ENCODE data around the gene OMG.
"Not testable (repeated sequence)": the region's sequence is repeated elsewhere in the genome, so short reads cannot be mapped to it uniquely, and the experiment has no call there.

OMG gene, protein sequence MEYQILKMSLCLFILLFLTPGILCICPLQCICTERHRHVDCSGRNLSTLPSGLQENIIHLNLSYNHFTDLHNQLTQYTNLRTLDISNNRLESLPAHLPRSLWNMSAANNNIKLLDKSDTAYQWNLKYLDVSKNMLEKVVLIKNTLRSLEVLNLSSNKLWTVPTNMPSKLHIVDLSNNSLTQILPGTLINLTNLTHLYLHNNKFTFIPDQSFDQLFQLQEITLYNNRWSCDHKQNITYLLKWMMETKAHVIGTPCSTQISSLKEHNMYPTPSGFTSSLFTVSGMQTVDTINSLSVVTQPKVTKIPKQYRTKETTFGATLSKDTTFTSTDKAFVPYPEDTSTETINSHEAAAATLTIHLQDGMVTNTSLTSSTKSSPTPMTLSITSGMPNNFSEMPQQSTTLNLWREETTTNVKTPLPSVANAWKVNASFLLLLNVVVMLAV

DNA sequence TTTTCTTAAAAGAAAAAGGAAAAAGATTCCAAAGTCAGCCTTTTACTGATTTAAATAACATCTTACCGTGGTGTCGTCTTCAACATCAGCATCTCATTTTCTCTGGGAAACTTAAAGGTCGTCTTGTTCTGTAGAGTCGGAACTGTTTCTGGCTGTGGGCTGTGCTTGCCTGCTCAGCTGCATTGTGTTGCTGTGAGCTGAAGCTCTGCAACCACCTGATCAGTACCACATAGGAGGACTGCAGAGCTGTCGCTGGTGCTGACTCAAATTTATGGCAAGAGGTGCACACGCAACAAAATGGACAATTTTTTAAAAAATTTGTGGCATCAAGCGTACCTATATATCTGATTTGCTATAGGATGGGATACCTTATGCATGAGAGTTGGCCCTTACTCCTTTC is at the start of gene OMG:
Gene OMG (minus strand): TSS at position 150 of the 400 bp plus-strand sequence. CDS start 908 bp downstream, outside the sequence.
- DNase-seq (ENCODE audit: low read depth) = no peak

DNA sequence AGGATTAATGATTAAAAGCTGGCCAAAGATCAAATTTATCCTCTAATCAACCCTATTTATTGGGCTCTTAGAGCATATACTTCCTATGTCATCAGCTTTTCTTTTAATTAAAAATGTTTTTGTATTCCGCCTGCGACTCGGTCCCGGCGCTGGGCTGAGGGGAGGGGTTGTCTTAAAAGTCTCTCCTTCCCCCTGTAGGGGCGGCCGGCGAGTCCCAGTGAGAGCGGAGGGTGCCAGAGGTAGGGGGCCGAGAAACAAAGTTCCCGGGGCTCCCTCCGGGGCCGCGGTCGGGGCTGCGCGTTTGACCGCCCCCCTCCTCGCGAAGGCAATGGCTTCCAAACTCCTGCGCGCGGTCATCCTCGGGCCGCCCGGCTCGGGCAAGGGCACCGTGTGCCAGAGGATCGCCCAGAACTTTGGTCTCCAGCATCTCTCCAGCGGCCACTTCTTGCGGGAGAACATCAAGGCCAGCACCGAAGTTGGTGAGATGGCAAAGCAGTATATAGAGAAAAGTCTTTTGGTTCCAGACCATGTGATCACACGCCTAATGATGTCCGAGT is 48.2 kb upstream of the OMG start:
- DNase-seq (ENCODE audit: low read depth) = not testable (repeated sequence)

DNA sequence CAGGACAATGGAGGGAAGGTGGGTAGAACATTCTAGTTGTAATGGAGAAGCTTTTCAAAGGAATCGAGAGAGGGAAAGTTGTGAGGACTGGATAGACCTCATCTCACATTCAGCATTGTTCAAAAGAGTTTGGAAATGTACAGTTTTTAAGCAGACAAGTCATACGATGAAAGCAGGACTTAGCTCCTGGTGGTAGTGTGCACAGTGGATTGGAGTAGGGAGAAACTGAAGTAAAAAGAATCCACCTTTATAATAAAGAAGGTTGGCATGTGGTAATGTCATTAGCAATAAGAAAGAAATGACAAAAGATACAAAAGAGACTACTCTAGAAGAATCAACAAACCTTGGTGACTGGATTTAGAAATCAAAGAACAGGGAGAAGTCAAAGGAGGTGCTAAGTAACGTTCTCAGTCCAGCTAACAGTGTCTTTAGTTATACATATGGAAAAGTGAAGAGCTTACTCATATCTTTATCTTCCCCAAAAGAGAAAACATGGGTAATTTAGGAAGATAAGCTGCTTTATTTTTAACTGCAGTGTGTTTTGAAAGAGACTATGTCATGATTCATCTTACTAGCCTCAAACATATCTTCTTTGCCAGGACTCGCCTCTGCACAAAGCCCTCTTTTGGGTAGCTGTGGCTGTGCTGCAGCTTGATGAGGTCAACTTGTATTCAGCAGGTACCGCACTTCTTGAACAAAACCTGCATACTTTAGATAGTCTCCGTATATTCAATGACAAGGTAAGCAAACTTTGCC is 43.0 kb upstream of the OMG start:
- no peak for DNase-seq (ENCODE audit: low read depth)

DNA sequence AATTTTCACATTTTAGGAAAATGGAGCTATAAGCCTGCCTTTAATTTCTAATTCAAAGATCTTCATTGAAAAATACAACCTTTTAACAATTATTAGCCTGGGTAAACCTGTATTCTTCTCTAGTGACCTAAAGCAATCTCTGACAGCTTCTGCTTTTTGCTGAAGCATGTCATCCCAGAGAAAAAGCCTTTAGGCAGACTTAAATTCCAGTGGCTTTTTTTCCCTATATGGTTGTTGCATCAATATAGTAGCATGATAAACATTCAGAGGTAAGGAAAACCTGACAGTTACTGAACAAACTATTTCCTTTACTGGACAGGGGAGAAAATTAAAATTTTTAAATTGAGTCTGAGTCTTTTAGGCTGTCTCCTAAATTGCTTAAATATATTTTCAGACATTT is 32.2 kb upstream of the OMG start:
- DNase-seq (ENCODE audit: low read depth) = no peak

DNA sequence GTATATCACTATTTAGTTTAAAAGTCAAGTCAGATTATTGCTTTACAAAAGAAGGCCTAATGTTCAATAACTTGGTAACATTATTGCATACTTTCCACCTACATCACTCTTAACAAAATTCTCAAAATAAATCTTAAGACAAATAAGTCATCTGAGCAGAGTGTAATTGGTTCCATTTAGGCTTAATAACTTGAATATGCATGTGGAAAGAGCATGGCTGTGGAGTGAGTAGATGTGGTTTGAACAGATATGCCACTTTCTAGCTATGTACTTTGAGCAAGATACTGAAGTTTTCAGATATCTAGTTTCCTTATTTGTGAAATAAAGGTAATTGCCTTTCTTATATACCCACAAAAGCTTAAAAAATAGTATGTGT is 31.1 kb upstream of the OMG start:
- no peak for DNase-seq (ENCODE audit: low read depth)

DNA sequence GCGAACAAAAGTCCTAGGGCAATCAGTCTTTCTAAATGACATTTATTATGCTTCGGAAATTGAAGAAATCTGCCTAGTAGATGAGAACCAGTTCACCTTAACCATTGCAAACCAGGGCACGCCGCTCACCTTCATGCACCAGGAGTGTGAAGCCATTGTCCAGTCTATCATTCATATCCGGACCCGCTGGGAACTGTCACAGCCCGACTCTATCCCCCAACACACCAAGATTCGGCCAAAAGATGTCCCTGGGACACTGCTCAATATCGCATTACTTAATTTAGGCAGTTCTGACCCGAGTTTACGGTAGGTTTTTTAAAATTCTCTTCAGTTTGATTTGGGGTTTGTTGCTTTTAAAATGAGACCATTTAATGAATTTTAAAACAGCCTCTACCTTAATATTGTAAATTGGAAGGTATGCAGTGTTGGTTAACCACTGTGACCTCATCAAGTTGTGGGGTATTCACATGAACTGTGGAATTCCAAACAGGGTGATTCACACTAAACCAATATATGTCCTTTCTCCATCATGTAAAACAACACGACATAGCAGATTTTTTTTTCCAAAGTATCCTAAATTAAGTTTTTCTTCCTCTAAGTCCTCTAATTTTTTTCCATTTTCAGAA is 30.6 kb upstream of the OMG start:
- DNase-seq (ENCODE audit: low read depth) = no peak

DNA sequence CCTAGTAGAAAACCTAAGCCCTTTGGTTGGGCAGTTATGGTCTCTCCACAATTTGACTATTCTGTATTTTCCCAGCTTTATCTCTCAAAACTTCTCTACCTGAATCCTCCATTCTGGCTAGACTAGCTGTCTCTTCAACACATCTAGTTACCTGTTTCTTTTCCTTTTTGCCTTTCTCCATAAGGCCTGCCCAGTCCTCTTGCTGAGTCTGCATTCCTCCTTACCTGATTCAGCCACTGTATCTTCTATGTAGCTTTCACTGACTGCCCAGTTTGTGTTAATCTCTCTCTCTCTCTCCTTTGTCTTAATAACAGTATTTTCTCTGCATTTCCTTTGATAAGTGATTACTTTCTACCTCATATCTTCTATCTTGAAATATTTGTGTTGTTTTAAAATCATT is 26.5 kb upstream of the OMG start:
- DNase-seq (ENCODE audit: low read depth) = no peak

DNA sequence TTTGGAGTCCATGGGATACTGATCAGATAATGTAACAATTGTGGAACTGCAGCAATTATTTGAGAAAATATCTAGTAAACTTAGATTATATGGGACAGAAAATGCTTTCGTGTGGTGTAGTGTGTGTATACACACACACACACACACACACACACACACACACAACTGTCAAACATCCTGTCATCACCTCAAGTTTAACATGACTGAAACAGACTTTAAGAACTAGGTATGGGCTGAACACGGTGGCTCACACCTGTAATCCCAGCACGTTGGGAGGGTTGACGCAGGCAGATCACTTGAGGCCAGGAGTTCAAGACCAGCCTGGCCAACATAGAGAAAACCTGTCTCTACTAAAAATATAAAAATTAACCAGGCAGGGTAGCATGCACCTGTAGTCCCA is 24.9 kb upstream of the OMG start:
- no peak for DNase-seq (ENCODE audit: low read depth)

DNA sequence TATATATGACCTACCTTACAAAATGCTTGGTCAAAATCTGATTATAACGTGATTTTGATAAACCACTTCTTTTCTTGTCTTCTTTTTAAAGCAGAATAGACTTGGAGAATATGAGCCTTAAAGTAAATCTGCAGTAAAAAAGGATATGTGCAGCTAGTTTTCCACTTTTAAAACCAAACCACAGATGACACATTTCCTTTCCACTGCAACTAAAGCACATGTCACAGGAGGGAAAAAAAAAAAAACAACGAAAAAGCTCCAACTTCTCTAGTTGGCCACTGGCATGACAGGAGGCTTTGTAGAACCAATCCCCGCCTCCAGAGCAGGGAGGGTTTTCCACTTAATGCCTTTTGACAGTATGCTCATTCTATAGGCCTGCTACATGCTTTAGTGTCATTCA is 24.4 kb upstream of the OMG start, which contains the start of gene EVI2A:
Gene EVI2A (minus strand): TSS at position 142 of the 400 bp plus-strand sequence. CDS start 2,609 bp downstream, outside the sequence.
- DNase-seq (ENCODE audit: low read depth) = peak; percentile 75

DNA sequence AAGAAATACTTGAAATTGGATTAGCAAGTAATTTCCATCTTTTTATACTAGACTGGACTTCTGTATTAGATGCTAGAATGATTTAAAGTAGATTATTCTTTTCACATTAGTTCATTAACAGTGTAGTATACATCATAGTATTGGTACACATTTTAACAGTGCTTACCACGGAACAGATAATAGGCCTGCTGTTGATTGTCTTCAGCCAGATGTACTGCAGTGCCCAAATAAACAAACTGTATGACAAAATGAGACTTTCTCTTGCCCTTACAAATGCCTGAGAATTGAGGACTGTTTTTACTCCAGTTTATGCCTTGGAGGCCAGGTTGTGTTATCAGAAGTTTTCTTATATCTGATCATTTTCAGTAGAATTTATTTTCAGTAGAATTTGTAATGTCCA is 23.8 kb upstream of the OMG start:
- DNase-seq (ENCODE audit: low read depth) = no peak

DNA sequence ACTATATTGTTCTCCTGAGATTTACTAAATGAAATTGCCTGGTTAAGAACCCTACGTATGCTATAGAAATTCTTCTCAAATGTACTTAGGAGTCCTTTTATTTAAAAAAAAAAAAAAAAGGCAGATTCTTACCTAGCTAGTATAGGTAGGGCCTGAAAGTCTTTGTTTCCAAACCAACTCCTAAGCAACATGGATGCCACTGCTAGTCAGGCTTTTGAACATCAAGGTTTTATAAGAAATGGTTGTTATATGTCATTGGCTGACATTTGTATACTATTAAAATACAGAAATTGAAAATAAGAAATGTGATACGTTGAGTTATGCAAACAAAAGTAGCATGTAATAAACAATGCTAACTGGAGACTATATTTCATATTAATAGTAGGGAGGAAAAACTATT is 23.2 kb upstream of the OMG start:
- no peak for DNase-seq (ENCODE audit: low read depth)

DNA sequence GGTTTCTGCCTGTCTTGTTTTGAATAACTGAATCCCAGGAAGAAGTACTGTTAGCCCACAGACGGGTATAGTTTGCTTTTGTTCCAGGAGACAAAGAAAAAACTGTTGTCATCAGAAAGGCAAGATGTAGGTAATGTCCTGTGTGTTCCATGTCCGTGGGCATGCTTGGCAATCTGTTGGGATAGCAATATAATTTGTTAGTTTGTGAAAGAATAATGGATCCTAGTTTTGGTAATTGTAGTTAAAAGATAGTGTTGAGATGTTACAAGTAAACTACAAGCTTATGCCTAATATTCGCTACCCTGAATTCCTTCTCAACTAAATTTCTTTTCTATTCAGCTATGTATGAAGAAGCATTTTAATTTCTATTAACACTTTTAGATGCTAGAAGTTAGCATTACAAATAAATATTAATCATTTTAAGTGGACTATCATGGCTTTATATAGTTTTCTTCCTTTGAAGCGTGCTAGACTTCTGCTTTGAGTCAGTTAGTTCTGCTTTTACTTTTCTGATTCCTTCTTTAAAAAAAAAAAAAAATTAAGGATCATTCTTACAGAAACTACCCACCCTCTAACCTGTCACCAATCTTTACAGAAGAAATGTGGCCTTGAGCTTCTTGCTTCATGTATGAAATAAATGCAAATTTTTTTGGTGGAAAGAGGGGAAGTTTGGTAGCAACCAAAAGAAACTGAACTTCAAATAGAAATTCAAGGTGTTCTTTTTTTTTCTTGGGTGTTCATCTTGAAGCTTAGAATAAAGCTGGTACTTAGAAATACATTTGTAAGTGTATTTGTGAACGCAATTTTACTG is 22.0 kb upstream of the OMG start:
- no peak for DNase-seq (ENCODE audit: low read depth)

DNA sequence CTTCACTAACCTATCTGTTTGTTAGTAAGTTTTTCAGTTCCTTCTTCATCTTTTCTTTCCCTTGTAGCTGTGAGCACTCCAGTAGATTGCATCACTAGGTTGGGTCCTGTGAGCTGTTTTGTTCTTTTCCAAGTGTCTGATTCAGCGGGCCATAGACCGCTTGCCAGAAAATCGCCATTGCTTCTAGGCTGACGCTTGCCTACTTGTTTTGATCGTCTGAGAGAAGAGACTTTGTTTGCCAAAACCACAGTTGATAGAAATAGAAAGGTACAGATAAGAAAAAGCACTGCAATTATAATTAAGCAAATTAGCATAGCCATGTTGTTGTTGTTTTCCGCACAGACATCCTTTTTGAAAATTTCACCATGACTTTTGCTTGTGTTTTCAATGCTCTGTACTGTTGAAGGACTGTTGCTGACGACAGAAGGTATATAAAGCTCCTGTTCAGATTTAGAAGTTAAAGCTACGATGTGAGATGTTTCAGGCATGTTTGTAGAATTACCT is 21.3 kb upstream of the OMG start:
- DNase-seq (ENCODE audit: low read depth) = peak; percentile 64

DNA sequence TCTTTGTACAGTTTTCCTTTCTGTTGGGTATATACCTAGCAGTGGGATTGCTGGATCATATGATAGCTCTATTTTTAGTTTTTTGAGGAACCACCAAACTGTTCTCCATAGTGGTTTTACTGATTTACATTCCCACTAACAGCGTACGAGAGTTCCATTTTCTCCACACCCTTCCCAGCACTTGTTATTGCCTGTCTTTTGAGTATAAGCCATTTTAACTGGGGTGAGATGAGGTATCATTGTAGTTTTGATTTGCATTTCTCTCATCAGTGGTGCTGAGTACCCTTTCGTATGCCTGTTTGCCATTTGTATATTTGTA is 17.7 kb upstream of the OMG start:
- no peak for DNase-seq (ENCODE audit: low read depth)

DNA sequence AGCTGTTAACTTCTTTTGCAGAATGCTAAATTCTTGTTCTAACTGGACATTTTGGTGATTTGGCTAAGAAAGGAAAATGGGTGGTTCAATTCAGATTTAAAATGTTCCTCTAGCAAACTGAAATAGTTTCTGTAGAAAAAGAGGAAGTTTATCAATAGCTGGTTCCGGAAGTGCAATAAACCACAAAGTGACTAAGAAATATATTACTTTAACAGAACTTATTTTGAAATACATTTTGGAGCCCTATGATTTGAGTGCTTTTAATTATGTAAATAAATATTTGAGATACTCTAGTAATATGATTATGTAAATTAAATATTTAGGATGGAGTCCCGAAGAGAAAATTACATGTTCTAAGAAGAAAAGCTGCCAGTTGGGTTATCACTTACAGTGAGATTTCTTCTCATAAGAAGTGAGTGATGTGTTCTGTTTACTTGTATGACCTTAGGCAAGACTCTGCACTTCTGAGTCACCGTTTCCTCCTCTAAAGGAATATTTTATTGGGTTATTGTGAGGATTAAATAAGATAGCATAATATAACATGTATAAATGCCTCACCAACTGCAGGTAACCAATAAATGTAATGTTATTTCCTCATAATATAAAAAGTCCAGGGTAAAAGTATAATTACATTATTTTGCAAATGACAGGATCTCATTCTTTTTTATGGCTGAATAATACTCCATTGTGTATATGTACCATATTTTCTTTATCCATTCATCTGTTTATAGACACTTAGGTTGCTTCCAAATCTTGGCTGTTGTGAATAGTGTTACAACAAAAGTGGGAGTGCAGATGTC is 17.1 kb upstream of the OMG start, which contains the start of gene EVI2B:
Gene EVI2B (minus strand): TSS at position 73 of the 800 bp plus-strand sequence. CDS start 8,445 bp downstream, outside the sequence.
- no peak for DNase-seq (ENCODE audit: low read depth)

DNA sequence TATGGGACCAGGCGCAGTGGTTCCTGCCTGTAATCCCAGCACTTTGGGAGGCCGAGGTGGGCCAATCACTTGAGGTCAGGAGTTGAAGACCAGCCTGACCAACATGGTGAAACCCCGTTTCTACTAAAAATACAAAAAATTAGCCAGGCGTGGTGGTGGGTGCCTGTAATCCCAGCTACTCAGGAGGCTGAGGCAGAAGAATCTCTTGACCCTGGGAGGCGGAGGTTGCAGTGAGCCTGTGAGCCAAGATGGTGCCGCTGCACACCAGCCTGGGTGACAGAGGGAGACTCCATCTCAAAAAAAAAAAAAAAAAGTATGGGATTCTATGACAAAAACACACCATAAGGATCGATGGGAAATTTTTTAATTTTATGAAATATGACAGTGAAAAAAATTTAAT is 15.2 kb upstream of the OMG start:
- DNase-seq (ENCODE audit: low read depth) = not testable (repeated sequence)

DNA sequence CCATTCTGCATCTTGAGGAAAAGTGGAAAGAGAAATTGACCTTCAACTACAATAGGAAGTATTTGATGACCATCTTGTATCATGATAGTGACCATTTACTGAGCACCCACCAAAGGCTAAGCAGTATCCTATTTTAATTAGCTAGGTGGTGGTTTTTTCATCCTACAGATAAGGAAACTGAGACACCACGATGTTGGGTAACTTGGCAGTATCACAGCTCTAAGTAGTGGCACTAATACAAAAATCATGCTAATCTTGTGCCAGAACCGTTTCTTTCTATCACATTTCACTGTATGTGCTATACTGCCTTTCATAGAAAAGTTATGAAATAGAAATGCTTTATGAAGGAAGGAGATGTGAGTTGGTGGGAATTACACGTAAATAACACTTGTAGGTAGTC is 14.5 kb upstream of the OMG start:
- no peak for DNase-seq (ENCODE audit: low read depth)

DNA sequence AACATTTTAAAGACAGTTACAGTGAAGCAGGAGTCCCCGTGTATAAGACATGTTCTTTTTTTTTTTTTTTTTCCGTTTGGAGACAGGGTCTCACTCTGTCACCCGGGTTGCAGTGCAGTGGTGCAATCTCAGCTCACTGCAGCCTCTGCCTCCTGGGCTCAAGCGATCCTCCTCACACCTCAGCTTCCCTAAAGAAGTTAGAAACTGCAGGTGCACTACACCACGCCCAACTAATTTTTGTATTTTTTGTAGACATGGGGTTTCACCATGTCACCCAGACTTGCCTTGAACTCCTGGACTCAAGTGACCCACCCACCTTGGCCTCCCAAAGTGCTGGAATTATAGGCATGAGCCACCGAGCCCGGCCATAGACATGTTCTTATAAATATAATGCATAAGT is 13.8 kb upstream of the OMG start:
- no peak for DNase-seq (ENCODE audit: low read depth)

DNA sequence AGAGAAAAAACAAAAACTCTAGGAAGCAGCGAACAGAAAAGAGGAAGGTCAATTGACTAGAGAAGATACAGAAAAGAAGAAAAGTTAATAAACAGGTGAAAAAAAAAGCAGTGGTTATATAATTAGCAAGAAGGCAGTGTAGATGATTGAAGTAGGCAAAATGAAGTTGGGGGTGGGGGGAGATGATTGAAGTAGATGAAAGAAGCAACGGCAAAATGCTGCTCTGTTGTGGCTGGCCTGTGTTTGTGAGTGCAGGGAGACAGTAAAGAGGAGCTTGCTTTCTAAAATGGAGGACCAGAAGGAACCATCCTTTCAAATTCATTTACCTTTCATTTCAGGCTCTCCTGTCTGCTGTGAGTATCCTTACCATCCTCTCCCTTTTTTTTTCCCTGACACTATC is 13.2 kb upstream of the OMG start:
- peak; percentile 68 for DNase-seq (ENCODE audit: low read depth)

DNA sequence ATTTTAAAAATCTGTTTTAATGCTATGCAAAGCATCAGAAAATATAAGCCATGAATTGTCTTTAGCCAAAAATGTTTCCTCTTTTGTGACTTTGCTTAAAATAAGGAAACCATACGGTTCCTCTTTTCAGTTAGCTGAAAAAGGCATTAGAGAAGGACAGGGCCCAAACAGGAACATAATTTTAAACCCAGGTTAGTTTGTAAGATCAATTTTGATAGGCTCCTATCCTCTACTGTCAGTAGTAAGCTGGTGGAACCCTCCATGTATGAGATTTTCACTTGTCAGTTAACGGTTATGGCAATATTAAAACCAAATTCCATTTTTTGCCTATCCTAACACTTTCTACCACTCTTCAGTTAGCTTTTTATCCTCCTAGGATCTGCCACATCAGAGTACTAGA is 12.5 kb upstream of the OMG start:
- no peak for DNase-seq (ENCODE audit: low read depth)
